Panc1 (cell line): Measurements from ENCODE around the gene CNN2. TPM values are rescaled to one million over a fixed set of nuclear protein-coding genes. Genes with fewer than 3 reads are reported as not detected.

Experiments
- ATAC-seq: fragments of 200-7000 bp; cut with Tn5 transposase; 2 replicates; pipeline ENCODE4 v1.9.1; 2020; ENCODE audit warnings: mild to moderate bottlenecking, moderate library complexity
- BruUV-seq: library from RNA; stranded (reverse); fragments of 400-500 nt; replicated peaks from 2 replicates; lab custom pipeline; 2021; lab: Mats Ljungman, UMichigan
- CTCF ChIA-PET: fragments of 300-600 bp; sonication (Branson Sonifier 250); formaldehyde crosslinking; loops from one replicate; lab custom pipeline; 2022; ENCODE audit warnings: antibody characterized with exemption; lab: Charles Lee
- POLR2A ChIA-PET: fragments of 300-600 bp; sonication (Branson Sonifier 250); formaldehyde crosslinking; loops from one replicate; lab custom pipeline; 2022; ENCODE audit warnings: antibody characterized with exemption; lab: Charles Lee
- DNase-seq: peaks from one replicate; pipeline ENCODE4 v3.0.0-alpha.2; 2010; ENCODE audit warnings: low read depth, low spot score
- H3K27ac ChIP-seq: 2 replicates; pipeline ENCODE4 v1.5.1; 2011; ENCODE audit warnings: mild to moderate bottlenecking, low read length, inconsistent platforms
- H3K27me3 ChIP-seq: fragments of 200-500 bp; sonication (Bioruptor generic); 2 replicates; pipeline ENCODE4 v1.6.0; 2014; ENCODE audit warnings: low read length, inconsistent platforms; ENCODE audit not compliant: control insufficient read depth, insufficient read depth
- H3K36me3 ChIP-seq: fragments of 200-500 bp; sonication (Bioruptor generic); 2 replicates; pipeline ENCODE4 v1.5.1; 2014; ENCODE audit warnings: inconsistent platforms, mild to moderate bottlenecking, low read length, moderate library complexity; ENCODE audit not compliant: control insufficient read depth, insufficient read depth
- H3K4me1 ChIP-seq: 2 replicates; pipeline ENCODE4 v1.5.1; 2011; ENCODE audit warnings: inconsistent platforms, mild to moderate bottlenecking, low read length, moderate library complexity; ENCODE audit not compliant: control insufficient read depth, insufficient read depth
- H3K4me3 ChIP-seq, 2 experiments: 2 replicates each; pipeline ENCODE4 v1.5.1; 2011 to 2012; ENCODE audit warnings: low read depth in 2 of 2, low read length in 2 of 2, mild to moderate bottlenecking in 2 of 2, inconsistent platforms in 1 of 2, moderate library complexity in 1 of 2
- H3K9me3 ChIP-seq: fragments of 200-500 bp; sonication (Bioruptor generic); 2 replicates; pipeline ENCODE4 v1.5.1; 2014; ENCODE audit warnings: low read depth, mild to moderate bottlenecking, inconsistent platforms, low read length, moderate library complexity; ENCODE audit not compliant: control insufficient read depth, insufficient read depth
- POLR2AphosphoS5 ChIP-seq: IDR thresholded peaks from 2 replicates; pipeline ENCODE4 v1.6.1; 2012; ENCODE audit warnings: mild to moderate bottlenecking, low read depth, low read length, moderate library complexity
- REST ChIP-seq, 2 experiments: IDR thresholded peaks; 2 replicates each; pipeline ENCODE4 v1.6.1; 2011 to 2012; ENCODE audit warnings: low read depth in 2 of 2, control low read depth in 1 of 2, low read length in 1 of 2, mild to moderate bottlenecking in 1 of 2, moderate library complexity in 1 of 2; ENCODE audit not compliant: insufficient read depth in 1 of 2
- SIN3A ChIP-seq: IDR thresholded peaks from 2 replicates; pipeline ENCODE4 v1.6.1; 2012; ENCODE audit warnings: low read depth, mild to moderate bottlenecking, low read length, moderate library complexity, borderline replicate concordance; ENCODE audit not compliant: insufficient read depth
- TCF7L2 ChIP-seq: IDR thresholded peaks from 2 replicates; pipeline ENCODE4 v1.6.1; 2011; ENCODE audit warnings: mild to moderate bottlenecking, low read depth, low read length, inconsistent platforms
- in situ Hi-C: cut with HindIII; loops from 2 replicates; pipeline ENCODE4 v1.10.0; 2016; ENCODE audit warnings: low sequenced_read_pairs, low pct_unique_long_range_greater_than_20kb
- intact Hi-C: fragments of 100-400 bp; cut with micrococcal nuclease; formaldehyde crosslinking; loops from one replicate; pipeline ENCODE4 v1.10.0; 2022; ENCODE audit not compliant: unreplicated experiment
- total RNA-seq: library from RNA; stranded (reverse); gene quantifications from one replicate; pipeline ENCODE4 v1.2.1, GENCODE V29; 2021; ENCODE audit not compliant: unreplicated experiment

CNN2 gene
- total RNA-seq, 1 experiment from 2014 or later: 203 TPM

GRCh38 chr19:1015782-1016646 lies 10.4 kb upstream of the CNN2 start:
- Histone ChIP-seq H3K9me3 (no peaks in the 10 kb centered on the region), H3K4me3 (no peak overlapping the region), H3K27ac (peak overlapping the region; percentile 44; the same call in 1 of the 2 replicates), H3K4me1 (peaks cover 20% of the 10 kb centered on the region), H3K27me3 (no peaks in the 10 kb centered on the region), H3K36me3 (no peaks in the 10 kb centered on the region; the same call in 1 of the 2 replicates)
- BruUV-seq: no TSS peak
- DNase-seq (no peak), ATAC-seq (no peak)
- ChIA-PET POLR2A (interaction anchor here (0.5 to 0.8 kb wide), 2 partner anchors 10 to 89 kb away, joined by 3 to 4 read pairs; partner anchors contain the start of gene CNN2), CTCF (interaction anchor here (0.6 kb wide), 1 partner anchor 167 kb away, joined by 13 read pairs; no protein-coding TSS in a partner anchor)
- in situ Hi-C loops (no loop called here), intact Hi-C loops (no loop called here)
- TF ChIP-seq POLR2AphosphoS5 (no peak), REST (IDR thresholded peaks at IDR 0.05; ENCODE audit: insufficient read depth in 1 of 2, low read depth in 2 of 2, low read length in 1 of 2) (no peak), TCF7L2 (no peak)

GRCh38 chr19:1016647-1017114 lies 9.7 kb upstream of the CNN2 start:
- H3K4me3 ChIP-seq: no peak overlapping the region
- H3K9me3 ChIP-seq: no peaks in the 10 kb centered on the region
- TF ChIP-seq SIN3A: no peak
- no peak for TF ChIP-seq REST (IDR thresholded peaks at IDR 0.05; ENCODE audit: insufficient read depth in 1 of 2, low read depth in 2 of 2, low read length in 1 of 2)
- H3K27me3 ChIP-seq: no peaks in the 10 kb centered on the region
- DNase-seq (no peak), ATAC-seq (peak; percentile 24)
- H3K27ac ChIP-seq: peak overlapping the region; percentile 44; the same call in 1 of the 2 replicates
- H3K36me3 ChIP-seq: no peaks in the 10 kb centered on the region; the same call in 1 of the 2 replicates
- in situ Hi-C loops: no loop called here
- intact Hi-C loops: no loop called here
- peaks cover 20% of the 10 kb centered on the region for H3K4me1 ChIP-seq
- ChIA-PET CTCF (interaction anchor here (0.6 kb wide), 1 partner anchor 167 kb away, joined by 13 read pairs; no protein-coding TSS in a partner anchor), POLR2A (interaction anchor here (0.8 kb wide), 1 partner anchor 10 kb away, joined by 4 read pairs; the partner anchor contains the start of gene CNN2)
- no TSS peak for BruUV-seq
